GM21717 (cell line): Measurements from ENCODE around the gene SCG5.

Source experiments
- ATAC-seq: cut with Tn5 transposase; IDR thresholded peaks from one replicate; pipeline ENCODE4 v1.9.1; 2021; ENCODE audit warnings: mild to moderate bottlenecking, moderate library complexity; ENCODE audit not compliant: unreplicated experiment

Gene SCG5

GRCh38 chr15:32718821-32719716 lies 77.6 kb downstream of the SCG5 start:
- ATAC-seq, result no peak

GRCh38 chr15:32721596-32721995 lies 80.1 kb downstream of the SCG5 start:
- ATAC-seq, result no peak

- ATAC-seq, result no peak
Measured at GRCh38 chr15:32722136-32722535, 80.6 kb downstream of the SCG5 start.

- peak; percentile 95 for ATAC-seq
Measured at GRCh38 chr15:32723171-32723948, 81.8 kb downstream of the SCG5 start.

GRCh38 chr15:32729700-32730395 lies 88.3 kb downstream of the SCG5 start:
- no peak for ATAC-seq

- ATAC-seq, result no peak
Measured at GRCh38 chr15:32730677-32731654, 89.5 kb downstream of the SCG5 start.

GRCh38 chr15:32732574-32733157 lies 91.2 kb downstream of the SCG5 start:
- no peak for ATAC-seq

- no peak for ATAC-seq
Measured at GRCh38 chr15:32733281-32733680, 91.8 kb downstream of the SCG5 start.

GRCh38 chr15:32735989-32736700 lies 94.6 kb downstream of the SCG5 start:
- ATAC-seq, result no peak

- ATAC-seq, result no peak
Measured at GRCh38 chr15:32736701-32737061, 95.2 kb downstream of the SCG5 start.

- no peak for ATAC-seq
Measured at GRCh38 chr15:32737304-32737703, 95.8 kb downstream of the SCG5 start.

GRCh38 chr15:32738666-32739065 lies 97.2 kb downstream of the SCG5 start:
- ATAC-seq, result no peak

GRCh38 chr15:32739522-32740063 lies 98.1 kb downstream of the SCG5 start:
- ATAC-seq, result no peak

- no peak for ATAC-seq
Measured at GRCh38 chr15:32743411-32744140, 102.1 kb downstream of the SCG5 start.

- no peak for ATAC-seq
Measured at GRCh38 chr15:32746116-32746857, 104.8 kb downstream of the SCG5 start.
